Smooth muscle cell of bladder (primary cell): ENCODE results near the gene OR2H2. TPM values are rescaled to one million over a fixed set of nuclear protein-coding genes. Genes with fewer than 3 reads are reported as not detected.

Source experiments
- total RNA-seq: library from RNA; depleted of rRNA; stranded (reverse); fragments of >200 nt; gene quantifications from 2 replicates; pipeline ENCODE4 v1.2.3, GENCODE V29; 2014

The OR2H2 gene
- total RNA-seq: not detected in 2 replicates

DNA sequence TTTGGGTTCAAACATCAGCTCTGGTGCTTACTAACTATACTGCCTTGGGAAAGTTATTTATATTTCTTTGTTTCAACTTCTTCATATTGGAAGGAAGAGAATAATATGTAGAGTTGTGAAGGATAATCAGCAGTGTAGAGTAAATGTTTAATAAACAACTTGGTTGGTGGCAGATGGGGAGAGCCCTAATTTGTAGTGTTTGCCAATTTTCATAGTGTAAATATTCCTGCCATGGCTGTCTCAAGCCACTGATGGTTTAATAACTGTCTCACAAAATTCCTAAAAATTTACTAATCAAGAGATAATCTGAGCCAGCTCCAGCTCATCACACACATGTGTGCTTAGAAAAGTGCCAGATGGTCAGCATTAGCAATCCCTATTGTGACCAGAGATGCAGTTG lies at the start of gene OR2H2:
Gene OR2H2 (plus strand): TSS at position 301 of the 400 bp plus-strand sequence. CDS start 2,824 bp downstream, outside the sequence.

DNA sequence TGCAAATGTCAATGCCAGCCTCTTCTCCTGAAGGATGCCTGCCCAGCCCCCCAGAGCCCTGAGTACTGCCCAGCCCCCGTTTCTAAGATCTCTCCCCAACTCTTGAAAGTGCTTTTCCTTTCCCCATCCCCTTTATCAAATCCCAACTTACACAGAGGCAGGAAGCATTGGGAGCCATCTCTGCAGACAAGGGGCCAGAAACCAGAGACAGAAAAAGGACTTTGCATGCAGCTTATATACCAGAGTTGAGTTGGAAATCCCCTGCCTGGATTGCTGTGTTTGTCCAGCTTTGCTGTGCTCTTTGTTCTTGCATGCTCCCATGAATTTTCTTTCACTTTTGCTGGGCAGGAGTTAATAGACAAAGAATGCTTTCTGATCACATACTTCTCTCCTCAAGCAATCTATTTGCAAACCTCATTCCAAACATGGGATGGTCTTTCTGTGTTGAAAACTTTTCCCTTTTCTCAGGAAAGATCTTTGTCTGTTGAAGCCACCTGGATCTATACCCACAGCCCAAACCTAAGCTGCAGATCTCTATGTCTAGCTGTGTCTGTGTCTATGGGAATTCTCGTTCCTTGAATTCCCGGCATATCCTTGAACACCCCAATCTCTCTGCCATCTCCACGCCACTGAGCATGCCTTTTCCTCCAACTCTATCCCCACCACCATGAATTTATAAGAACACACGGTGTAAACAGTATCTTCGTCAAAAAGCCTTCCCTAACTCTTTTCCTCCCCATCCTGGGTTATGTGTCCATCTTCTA lies 25.2 kb upstream of the OR2H2 start, which contains the start of gene UBD:
Gene UBD (minus strand): TSS at position 209 of the 764 bp plus-strand sequence. CDS start 31 bp downstream, at position 178.

DNA sequence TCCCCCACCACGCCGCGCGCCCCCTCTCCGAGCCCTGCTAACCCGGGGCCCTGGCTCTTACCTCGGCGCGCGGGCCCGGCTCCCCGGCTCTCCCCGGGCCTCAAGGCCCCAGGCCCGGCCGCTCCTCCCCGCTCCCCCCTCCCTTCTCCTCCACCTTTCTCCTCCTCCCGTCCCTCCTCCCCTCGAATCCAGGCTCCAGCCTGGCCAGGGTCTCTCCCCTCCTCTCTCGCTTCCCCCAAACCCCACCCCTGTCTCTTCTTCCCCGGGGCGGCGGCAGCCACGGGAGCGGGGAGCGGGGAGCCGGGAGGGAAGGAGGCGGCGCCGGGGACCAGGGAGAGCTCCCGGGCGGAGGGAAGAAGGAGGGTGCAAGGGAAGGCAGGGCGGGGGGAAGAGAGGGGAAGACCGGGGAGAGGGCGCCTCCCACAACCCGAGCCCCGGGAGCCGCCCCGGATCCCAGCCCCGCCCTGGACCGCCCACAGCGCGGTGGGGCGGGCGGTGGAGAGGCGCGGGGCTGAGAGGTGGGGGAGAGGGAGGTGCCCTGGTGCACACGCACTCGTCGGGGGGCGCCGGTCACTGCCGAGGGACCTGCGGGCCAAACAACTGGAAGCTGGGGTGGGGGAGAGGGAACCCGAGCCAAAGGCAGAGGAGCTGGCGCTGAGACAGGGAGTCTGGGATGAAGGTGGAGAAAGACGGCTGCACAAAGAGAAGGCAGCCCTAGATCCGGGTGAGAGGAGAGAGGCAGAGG lies 48.0 kb downstream of the OR2H2 start, which contains the start of gene GABBR1:
Gene GABBR1 (minus strand): TSS at position 395 of the 745 bp plus-strand sequence. CDS start 798 bp downstream, outside the sequence.

Other genes with a start within 250 kb of the OR2H2 start
- gene OR5V1, start 216.3 kb upstream of the OR2H2 start, total RNA-seq: not detected in 2 replicates
- gene OR12D3, start 209.8 kb upstream of the OR2H2 start, total RNA-seq: not detected in 2 replicates
- gene OR12D2, start 189.5 kb upstream of the OR2H2 start, total RNA-seq: not detected in 2 replicates
- not detected in 2 replicates for gene OR12D1, start 170.2 kb upstream of the OR2H2 start, total RNA-seq
- gene OR10C1, start 145.8 kb upstream of the OR2H2 start, total RNA-seq: not detected in 2 replicates
- gene OR11A1, start 128.1 kb upstream of the OR2H2 start, total RNA-seq: not detected in 2 replicates
- 0.14 TPM in 1 of 2 replicates, not detected in the other for gene OR2H1, start 128.0 kb upstream of the OR2H2 start, total RNA-seq
- not detected in 2 replicates for gene MAS1L, start 97.2 kb upstream of the OR2H2 start, total RNA-seq
- not detected in 2 replicates for gene UBD, start 25.4 kb upstream of the OR2H2 start, total RNA-seq
- gene GABBR1, start 48.1 kb downstream of the OR2H2 start, total RNA-seq: 10.2 and 13.5 TPM in 2 replicates
- not detected in 2 replicates for gene MOG, start 72.0 kb downstream of the OR2H2 start, total RNA-seq
- gene ZFP57, start 96.0 kb downstream of the OR2H2 start, total RNA-seq: 0.37 TPM in 1 of 2 replicates, not detected in the other
- 2.6 and 8.0 TPM in 2 replicates for gene HLA-F, start 138.3 kb downstream of the OR2H2 start, total RNA-seq
- 0.14 and 0.37 TPM in 2 replicates for gene HLA-G, start 242.7 kb downstream of the OR2H2 start, total RNA-seq